Stimulated activated CD8-positive, alpha-beta memory T cell treated with anti-CD3 and anti-CD28 coated beads, Interleukin-4, amount 100 ng/mL, for 4 hours (primary cell): Measurements from ENCODE around the gene TLR2.

Source experiments
- DNase-seq, 2 donors: peaks; one replicate each; pipeline ENCODE4 v3.0.0-alpha.2; 2020; ENCODE audit warnings: low read depth in 2 of 2, low spot score in 1 of 2

TLR2 gene

DNA sequence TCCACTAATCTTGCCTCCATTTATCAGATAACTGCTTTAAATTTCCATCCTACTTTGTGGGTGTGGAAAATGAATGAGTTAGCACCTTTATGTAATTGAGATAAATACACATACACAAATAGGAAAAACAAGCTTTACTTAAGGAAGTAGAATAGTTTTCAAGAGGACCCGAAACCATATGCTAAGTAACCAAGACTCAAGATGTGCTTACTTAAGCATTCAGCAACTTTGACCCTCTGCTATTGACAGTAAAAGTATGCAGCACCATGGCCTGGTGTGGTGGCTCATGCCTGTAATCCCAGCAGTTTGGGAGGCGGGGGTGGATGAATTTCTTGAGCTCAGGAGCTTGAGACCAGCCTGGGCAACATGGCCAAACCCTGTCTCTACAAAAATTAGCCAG, 45.8 kb downstream of the TLR2 start:
- no peak for DNase-seq

DNA sequence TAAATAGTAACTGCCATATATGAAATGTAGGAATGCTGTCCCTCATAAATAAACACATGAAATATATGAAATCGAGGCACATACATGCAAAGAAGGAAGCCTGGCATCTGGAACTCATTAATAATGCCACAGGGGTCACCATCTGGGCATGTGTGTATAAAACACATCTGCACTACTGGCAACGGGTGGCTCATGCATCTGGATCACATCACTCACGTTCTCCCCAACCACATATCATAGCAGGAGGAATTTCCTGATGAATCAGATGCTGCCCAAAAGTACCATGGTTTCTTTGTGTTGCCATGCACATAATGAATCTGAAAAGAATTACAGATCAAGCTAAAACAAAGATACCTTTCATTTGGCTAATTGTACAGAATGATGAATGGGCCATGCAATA, 47.2 kb downstream of the TLR2 start:
- no peak for DNase-seq

DNA sequence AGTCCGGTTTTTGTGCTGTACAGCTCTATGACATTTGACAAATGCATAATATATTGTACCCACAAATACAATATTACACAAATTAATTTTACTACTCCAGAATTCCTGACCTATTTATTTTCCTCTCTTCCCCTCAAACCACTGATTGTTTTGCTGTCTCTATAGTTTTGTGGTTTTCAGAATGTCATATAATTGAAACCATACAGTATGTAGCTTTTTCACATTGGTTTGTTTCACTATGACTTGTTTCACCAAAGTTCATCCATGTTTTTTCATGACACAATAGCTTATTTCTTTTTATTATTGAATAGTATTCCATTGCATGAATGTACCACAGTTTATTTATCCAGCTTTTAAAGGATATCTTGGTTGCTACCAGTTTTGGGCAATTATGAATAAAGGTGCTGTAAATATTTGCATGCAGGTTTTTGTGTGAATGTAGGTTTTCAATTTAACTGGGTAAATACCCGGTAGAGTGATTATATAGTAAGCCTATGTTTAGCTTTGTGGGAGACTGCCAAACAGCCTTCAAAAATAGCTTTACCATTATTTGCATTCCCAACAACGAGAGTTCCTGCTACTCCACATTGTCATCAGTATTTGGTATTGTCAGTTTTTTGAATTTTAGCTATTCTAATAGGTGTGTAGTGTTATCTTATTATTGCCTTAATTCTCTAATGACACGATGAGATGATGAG, 49.8 kb downstream of the TLR2 start:
- no peak for DNase-seq

DNA sequence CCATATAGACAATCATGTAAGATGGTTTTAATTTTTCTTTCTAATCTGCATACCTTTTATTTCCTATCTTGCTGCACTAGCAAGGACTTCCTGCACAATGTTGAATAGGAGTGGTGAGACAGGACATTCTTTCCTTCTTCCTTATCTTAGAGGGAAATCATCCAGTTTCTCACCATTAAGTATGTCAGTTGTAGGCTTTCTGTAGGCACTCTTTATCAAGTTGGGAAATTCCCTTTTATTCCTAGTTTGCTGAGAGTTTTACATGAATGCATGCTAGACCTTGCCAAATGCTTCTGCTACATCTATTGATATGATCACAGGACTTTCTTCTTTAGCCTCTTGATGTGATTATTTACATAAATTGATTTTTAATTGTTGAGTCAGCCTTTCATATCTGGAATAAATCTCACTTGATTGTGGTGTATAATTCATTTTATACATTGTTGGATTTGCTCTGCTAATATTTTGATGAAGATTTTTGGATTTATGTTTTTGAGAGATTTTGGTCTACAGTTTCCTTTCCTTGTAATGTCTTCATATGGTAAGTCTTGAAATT, 51.9 kb downstream of the TLR2 start:
- DNase-seq: no peak

DNA sequence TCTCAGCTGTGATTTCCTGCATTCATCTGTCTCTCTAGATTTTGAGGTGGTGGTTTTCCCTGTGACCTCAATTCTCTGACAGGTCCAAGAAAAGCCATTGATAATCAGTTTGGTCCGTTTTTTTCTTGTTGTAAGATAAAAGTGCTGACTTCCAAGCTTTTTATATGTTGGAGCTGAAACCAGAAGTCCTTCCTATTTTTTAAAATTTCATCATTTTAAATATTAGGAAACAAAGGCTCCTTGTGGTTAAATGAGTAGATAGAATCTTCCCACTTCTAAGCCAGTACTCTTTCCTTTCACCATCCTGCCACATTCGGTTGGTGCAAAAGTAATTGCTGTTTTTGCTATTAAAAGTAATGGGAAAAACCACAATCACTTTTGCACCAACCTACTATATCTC, 57.5 kb downstream of the TLR2 start:
- no peak for DNase-seq

DNA sequence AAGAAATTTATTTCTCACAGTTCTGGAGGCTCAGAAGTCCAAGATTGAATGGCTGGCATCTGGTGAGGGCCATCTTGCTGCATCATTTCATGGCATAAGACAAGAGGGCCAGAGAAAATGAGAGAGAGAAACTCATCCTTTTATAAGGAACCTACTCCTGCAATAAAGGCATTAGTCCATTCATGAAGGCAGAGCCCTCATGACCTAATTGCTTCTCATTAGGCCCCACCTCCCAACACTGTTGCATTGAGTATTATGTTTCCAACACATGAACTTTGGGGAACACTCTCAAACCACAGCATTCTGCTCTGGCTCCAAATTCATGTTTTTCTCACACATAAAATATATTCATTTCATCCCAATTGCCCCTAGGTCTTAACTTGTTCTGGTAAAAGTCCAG, 61.6 kb downstream of the TLR2 start:
- DNase-seq: no peak

DNA sequence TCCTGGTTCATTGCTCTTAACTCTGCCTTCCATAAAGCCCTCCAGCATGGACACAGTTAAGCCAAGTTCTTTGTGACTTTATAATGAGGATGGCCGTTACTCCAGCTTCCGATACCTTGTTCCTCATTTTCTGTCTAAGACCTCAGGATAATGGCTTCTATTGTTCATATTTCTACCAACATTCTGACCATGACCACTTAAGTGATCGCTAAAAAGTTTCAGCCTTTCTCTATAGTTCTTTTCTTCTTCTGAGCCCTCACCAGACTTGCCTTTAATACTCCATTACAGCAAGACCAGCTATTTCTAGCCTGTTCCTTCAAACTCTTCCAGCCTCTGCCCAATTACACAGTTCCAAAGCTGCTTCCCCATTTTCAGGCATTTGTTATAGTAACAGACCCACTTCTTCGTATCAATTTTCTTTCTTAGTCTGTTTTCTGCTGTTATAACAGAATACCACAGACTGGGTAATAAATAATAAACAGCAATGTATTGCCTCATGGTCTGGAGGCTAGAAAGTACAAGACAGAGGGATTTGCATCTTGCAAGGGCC, 63.4 kb downstream of the TLR2 start:
- no peak for DNase-seq

DNA sequence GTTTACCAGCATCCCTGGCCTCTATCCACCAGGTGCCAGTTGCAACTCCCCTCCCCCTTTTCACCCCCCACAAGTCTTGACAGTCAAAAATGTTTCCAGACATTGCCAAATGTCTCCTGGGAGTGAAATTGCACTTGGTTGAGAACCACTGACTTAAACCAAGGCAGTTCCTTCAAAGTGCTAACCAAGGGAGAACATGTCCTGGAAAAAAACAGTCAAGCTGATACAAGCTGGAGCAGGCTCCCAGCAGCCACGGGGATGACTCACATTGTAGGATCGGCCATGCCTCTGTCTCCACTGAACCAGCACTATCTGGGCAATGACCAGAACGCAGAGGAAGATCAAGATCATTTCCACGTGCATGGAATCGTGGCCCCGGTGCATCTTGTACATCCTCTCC, 64.3 kb downstream of the TLR2 start:
- DNase-seq: no peak

DNA sequence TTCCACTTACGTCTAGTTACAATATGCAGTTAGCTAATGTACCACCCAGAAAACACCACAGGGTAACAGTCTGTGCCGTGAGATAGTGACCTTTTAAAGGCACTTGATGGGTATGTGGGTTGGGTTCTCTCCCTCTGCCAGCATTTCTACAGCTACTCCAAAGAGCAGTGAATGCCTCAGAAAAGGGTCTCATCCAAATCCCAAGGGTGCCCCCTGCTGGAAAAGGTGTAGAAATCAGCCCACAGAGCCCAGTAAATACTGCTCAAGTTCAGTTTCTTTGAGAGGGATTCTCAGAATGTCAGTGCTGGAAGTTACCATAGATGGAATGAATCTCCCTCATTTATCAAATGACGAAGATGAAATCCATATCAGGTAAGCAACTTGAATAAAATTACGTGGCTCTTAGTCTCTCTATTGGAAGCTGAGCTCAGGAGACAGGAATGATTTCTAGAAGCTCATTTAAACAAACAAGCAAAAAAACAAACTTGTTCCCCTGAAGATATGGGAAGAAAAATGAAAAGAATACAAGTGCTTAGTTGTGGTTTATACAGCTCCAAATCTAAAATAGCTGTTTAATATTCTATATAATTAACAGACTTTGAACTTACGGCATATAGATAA, 66.2 kb downstream of the TLR2 start:
- peak; percentile 10 to 12 for DNase-seq

DNA sequence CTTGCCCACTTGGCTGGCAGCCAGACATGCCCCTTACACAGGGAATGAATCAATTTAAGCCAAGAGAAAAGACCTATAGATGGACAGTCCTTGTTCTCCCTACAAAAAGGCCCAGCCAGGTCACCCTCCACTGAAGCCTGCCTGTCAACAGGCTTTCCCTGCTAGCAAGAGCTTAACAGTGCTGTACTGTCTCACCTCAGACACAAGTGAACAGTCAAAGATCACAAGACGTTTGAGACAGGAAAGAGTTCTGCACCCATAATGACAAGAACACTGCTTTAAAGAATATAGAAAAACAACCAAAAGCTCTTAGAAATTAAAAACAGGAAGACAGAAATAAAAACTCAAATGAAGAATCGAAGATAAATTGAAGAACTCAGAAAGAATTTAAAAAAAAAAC, 71.1 kb downstream of the TLR2 start:
- DNase-seq: no peak
